AG04450 (cell line): Measurements from ENCODE around the gene IREB2. TPM values are rescaled to one million over a fixed set of nuclear protein-coding genes. Genes with fewer than 3 reads are reported as not detected.

ENCODE experiments used
- CTCF ChIA-PET: fragments of 300-600, 350-600 bp; formaldehyde crosslinking; extraction: SDS; loops from one replicate; lab custom pipeline; 2022; ENCODE audit warnings: antibody characterized with exemption, inconsistent platforms; lab: Charles Lee
- POLR2A ChIA-PET: fragments of 350-600 bp; formaldehyde crosslinking; extraction: SDS; loops from one replicate; lab custom pipeline; 2021; ENCODE audit warnings: antibody characterized with exemption, inconsistent platforms; lab: Yijun Ruan, JAX
- DNase-seq: peaks from one replicate; pipeline ENCODE4 v3.0.0-alpha.2; 2011; ENCODE audit warnings: low read depth, low spot score
- H3K27ac ChIP-seq: one replicate; pipeline ENCODE4 v1.5.1; 2012; ENCODE audit warnings: low read depth, low read length, control low read depth
- H3K27me3 ChIP-seq: one replicate; pipeline ENCODE4 v1.6.0; 2012; ENCODE audit warnings: low read length; ENCODE audit not compliant: control insufficient read depth, insufficient read depth
- H3K4me3 ChIP-seq: 2 replicates; pipeline ENCODE4 v1.5.1; 2011; ENCODE audit warnings: mild to moderate bottlenecking, low read depth, low read length, control low read depth
- H3K9me3 ChIP-seq: 2 replicates; pipeline ENCODE4 v1.5.1; 2012; ENCODE audit warnings: low read length; ENCODE audit not compliant: control insufficient read depth, insufficient read depth
- polyA plus RNA-seq: library from polyadenylated mRNA; depleted of rRNA; stranded (reverse); fragments of >200 nt; gene quantifications from 2 replicates; pipeline ENCODE4 v1.2.3, GENCODE V29; 2011
- TF ChIP-seq, protein P1 (sequence below): IDR thresholded peaks from 2 replicates; pipeline ENCODE4 v1.5.1; 2011; ENCODE audit warnings: low read depth, low read length, control low read depth, inconsistent platforms

The IREB2 gene
- polyA plus RNA-seq, 1 experiment, result 30.4 TPM

DNA sequence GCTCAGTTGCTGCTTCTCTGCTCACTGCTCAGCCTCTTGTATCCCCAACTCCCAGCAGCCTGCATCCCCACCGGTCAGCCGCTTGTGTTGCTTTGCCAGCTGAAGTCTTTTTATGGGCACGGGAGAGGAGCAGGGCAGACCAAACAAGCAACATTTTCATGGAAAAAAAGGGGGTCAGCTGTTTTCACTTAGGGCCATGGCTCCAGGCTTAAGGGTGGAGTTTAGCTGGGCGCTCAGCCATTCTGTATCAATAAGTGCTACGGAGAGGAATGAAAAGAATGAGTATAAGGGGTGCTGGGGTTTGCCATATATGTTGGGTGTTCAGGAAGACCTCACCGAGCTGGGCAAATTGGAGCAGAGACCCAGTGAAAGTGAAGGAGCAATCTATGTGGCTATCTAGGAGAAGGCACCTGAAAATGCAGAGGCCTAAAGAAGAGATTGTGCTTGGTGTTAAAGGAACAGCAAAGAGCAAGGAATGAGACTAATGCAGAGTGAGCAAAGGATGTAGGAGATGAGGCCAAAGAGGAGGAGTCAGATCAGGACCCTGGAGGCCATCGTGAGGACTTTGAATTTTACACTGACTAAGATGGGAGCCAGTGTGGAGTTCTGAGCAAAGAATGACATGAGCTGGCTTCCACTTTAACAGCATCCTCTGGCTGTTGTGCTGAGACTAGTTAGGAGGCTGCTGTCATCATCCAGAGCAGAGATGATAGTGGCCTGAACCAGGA is 16.6 kb upstream of the IREB2 start:
- CTCF ChIA-PET, result interaction anchor here (1.9 to 5.6 kb wide), 4 partner anchors 9 to 114 kb away, joined by 21 to 112 read pairs (median 31); partner anchors contain the start of gene IREB2
- TF ChIP-seq, protein P1, sequence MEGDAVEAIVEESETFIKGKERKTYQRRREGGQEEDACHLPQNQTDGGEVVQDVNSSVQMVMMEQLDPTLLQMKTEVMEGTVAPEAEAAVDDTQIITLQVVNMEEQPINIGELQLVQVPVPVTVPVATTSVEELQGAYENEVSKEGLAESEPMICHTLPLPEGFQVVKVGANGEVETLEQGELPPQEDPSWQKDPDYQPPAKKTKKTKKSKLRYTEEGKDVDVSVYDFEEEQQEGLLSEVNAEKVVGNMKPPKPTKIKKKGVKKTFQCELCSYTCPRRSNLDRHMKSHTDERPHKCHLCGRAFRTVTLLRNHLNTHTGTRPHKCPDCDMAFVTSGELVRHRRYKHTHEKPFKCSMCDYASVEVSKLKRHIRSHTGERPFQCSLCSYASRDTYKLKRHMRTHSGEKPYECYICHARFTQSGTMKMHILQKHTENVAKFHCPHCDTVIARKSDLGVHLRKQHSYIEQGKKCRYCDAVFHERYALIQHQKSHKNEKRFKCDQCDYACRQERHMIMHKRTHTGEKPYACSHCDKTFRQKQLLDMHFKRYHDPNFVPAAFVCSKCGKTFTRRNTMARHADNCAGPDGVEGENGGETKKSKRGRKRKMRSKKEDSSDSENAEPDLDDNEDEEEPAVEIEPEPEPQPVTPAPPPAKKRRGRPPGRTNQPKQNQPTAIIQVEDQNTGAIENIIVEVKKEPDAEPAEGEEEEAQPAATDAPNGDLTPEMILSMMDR, result no peak
- peaks cover 13% of the 10 kb centered on the region for H3K27me3 ChIP-seq
- no peak for DNase-seq
- no peaks in the 10 kb centered on the region for H3K9me3 ChIP-seq
- no peak overlapping the region for H3K27ac ChIP-seq
- POLR2A ChIA-PET, result no interaction called here
- H3K4me3 ChIP-seq, result no peak overlapping the region

DNA sequence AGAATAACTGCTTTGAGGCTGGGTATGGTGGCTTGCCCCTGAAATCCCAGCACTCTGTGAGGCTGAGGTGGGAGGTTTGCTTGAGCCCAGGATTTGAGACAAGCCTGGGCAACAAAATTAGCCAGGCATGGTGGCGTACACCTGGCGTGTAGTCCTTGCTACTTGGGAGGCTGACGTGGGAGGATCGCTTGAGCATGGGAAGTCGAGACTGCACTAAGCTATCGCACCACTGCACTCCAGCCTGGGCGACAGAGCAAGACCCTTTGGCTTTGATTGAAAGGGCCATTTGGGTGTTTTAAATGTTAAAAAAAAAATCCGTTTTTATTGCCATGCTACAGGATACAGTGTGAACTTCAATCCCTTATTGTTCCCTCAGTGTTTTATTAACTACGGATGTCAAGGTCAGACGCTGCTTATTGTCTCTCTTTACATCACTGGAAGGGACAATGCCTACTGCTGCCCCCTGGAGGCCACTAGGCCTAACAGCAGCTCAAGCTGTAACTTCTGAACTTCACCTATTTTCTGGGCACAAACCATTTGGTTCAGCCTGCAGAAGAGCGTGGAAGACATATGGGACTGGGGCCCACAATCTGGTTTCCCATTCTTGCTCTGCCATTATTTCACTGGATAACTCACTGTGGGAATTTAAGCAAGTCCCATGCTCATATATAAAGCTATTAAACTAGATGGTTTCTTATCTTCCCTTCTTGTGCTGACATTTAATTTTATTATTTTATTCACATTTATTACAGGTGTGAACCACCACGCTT is 15.3 kb upstream of the IREB2 start:
- CTCF ChIA-PET, result interaction anchor here (0.6 to 5.6 kb wide), 29 partner anchors 8 to 455 kb away, joined by 3 to 112 read pairs (median 4); partner anchors contain the start of genes IREB2 and SKIC8
- no peak overlapping the region for H3K27ac ChIP-seq
- peak; percentile 20 for DNase-seq
- POLR2A ChIA-PET, result interaction anchor here (0.6 kb wide), 1 partner anchor 15 kb away, joined by 3 read pairs; the partner anchor contains the start of gene IREB2
- no peak overlapping the region for H3K4me3 ChIP-seq
- no peaks in the 10 kb centered on the region for H3K9me3 ChIP-seq
- H3K27me3 ChIP-seq, result peaks cover 13% of the 10 kb centered on the region
- TF ChIP-seq, protein P1, result peak; percentile 95

DNA sequence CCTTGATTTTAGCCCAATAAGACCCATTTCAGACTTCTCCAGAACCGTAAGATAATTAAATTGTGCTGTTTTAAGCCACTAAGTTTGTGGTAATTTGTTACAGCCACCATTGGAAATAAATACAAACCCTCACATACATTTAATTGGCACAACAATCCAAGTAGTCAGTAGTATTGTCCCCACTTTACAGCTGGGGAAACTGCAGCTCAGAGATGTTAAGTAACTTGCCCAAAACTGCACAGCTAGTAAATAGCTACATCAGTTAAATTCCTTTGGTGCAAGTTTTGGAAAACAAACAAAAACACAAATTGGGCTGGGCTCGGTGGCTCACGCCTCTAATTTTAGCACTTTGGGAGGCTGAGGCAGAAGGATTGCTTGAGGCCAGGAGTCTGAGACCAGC is 13.3 kb upstream of the IREB2 start:
- ChIA-PET POLR2A (no interaction called here), CTCF (interaction anchor here (1.1 to 5.6 kb wide), 2 partner anchors 10 to 117 kb away, joined by 3 to 112 read pairs; no protein-coding TSS in a partner anchor)
- H3K27ac ChIP-seq, result no peak overlapping the region
- H3K4me3 ChIP-seq, result no peak overlapping the region
- no peak for DNase-seq
- H3K27me3 ChIP-seq, result peaks cover 9% of the 10 kb centered on the region
- TF ChIP-seq, protein P1, result no peak
- H3K9me3 ChIP-seq, result no peaks in the 10 kb centered on the region

DNA sequence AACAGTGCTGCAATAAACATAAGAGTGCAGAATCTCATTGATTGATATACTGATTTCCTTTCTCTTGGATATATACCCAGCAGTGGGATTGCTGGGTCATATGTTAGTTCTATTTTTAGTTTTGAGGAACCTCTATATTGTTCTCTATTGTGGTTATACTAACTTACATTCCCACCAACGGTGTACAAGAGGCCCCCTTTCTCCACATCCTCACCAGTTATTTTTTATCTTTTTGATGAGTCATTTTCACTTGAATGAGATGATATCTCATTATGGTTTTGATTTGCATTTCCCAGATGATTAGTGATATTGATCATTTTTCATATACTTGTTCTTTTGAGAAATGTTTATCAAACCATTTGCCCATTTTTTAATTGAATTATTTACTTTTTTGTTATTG is 12.4 kb upstream of the IREB2 start:
- Histone ChIP-seq H3K4me3 (no peak overlapping the region), H3K27ac (no peak overlapping the region), H3K27me3 (peaks cover 18% of the 10 kb centered on the region), H3K9me3 (no peaks in the 10 kb centered on the region)
- no peak for DNase-seq
- TF ChIP-seq, protein P1, result no peak
- ChIA-PET CTCF (no interaction called here), POLR2A (no interaction called here)

DNA sequence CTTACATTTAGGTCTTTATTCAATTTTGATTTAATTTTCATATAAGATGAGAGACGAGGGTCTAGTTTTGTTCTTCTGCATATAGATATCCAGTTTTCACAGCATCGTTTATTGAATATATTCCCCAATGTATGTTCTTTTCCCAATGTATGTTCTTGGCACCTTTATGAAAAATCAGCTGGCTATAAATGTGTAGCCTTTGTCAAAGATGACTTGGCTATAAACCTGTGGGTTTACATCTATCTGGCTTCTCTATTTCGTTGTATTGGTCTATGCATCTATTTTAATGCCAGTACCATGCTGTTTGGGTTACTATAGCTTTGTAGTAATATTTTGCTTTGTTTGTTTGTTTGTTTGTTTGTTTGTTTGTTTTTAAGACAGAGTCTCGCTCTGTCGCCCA is 11.7 kb upstream of the IREB2 start:
- TF ChIP-seq, protein P1, result no peak
- Histone ChIP-seq H3K4me3 (no peak overlapping the region), H3K27ac (no peak overlapping the region), H3K9me3 (no peaks in the 10 kb centered on the region), H3K27me3 (peaks cover 19% of the 10 kb centered on the region)
- DNase-seq, result no peak
- ChIA-PET CTCF (no interaction called here), POLR2A (no interaction called here)
